Measurements from ENCODE around the gene NPHP4. TPM values are rescaled to one million over a fixed set of nuclear protein-coding genes. Genes with fewer than 3 reads are reported as not detected.
A peak's percentile ranks its signal among the peaks of the same experiment; 100 is the strongest.

NPHP4 gene
- total RNA-seq, 1 donor from 2014 or later: 3.7 TPM

- H3K4me3 ChIP-seq: no peak overlapping the region
- H3K27ac ChIP-seq (replicated peaks): no peak overlapping the region
- no peaks in the 10 kb centered on the region for H3K36me3 ChIP-seq
- TF ChIP-seq CTCF (IDR thresholded peaks at IDR 0.05; ENCODE audit: borderline replicate concordance): no peak
- no peaks in the 10 kb centered on the region for H3K9me3 ChIP-seq (replicated peaks)
- H3K4me1 ChIP-seq: peaks cover 30% of the 10 kb centered on the region
- no peak for DNase-seq
- H3K27me3 ChIP-seq (ENCODE audit: low read depth): no peaks in the 10 kb centered on the region
- intact Hi-C loops (cut with micrococcal nuclease): no loop called here
These were observed 5.1 kb upstream of the NPHP4 start for GRCh38 chr1:5997316-5997715.

DNA sequence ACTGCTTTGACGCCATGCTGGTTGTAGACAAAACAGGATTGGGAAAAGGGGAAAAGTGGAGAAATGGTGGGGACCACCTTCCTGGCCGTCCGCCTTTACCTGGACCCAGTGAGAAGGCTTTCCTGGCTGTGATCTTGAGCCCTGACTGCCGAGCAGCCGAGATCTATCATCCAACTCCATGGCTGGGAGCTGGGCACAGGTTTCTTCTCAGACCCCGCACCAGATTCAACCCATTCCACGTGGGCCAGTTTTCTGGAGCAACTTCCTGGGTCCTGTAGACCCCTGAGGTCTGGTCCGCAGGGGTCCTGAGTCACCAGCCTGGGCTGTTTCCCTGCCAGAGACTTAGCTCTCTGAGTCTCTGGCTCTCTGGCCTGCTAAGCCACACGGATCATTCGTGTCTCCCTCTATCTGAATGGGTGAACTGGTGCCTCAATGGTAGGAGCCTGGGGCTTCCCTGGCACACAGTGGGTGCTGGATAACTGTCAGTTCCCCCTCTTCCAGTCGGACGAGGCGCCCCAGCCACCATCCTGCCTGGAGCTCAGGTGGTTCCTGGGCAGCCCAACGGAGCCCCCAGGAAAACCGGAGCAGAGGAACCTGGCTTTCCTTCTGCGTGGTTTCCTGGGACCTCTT lies 4.5 kb upstream of the NPHP4 start:
- intact Hi-C loops (cut with micrococcal nuclease): no loop called here
- no peak overlapping the region for H3K27ac ChIP-seq (replicated peaks)
- no peaks in the 10 kb centered on the region for H3K9me3 ChIP-seq (replicated peaks)
- no peaks in the 10 kb centered on the region for H3K36me3 ChIP-seq
- H3K4me3 ChIP-seq: no peak overlapping the region
- peak; percentile 4 for DNase-seq
- no peak for TF ChIP-seq CTCF (IDR thresholded peaks at IDR 0.05; ENCODE audit: borderline replicate concordance)
- no peaks in the 10 kb centered on the region for H3K27me3 ChIP-seq (ENCODE audit: low read depth)
- H3K4me1 ChIP-seq: peaks cover 29% of the 10 kb centered on the region

- Histone ChIP-seq H3K36me3 (no peaks in the 10 kb centered on the region), H3K4me1 (peaks cover 32% of the 10 kb centered on the region), H3K27me3 (ENCODE audit: low read depth) (no peaks in the 10 kb centered on the region), H3K27ac (replicated peaks) (no peak overlapping the region), H3K4me3 (no peak overlapping the region), H3K9me3 (replicated peaks) (no peaks in the 10 kb centered on the region)
- peak; percentile 6 for DNase-seq
- no peak for TF ChIP-seq CTCF (IDR thresholded peaks at IDR 0.05; ENCODE audit: borderline replicate concordance)
- intact Hi-C loops (cut with micrococcal nuclease): no loop called here
These were observed 3.8 kb upstream of the NPHP4 start for GRCh38 chr1:5995871-5996630.

DNA sequence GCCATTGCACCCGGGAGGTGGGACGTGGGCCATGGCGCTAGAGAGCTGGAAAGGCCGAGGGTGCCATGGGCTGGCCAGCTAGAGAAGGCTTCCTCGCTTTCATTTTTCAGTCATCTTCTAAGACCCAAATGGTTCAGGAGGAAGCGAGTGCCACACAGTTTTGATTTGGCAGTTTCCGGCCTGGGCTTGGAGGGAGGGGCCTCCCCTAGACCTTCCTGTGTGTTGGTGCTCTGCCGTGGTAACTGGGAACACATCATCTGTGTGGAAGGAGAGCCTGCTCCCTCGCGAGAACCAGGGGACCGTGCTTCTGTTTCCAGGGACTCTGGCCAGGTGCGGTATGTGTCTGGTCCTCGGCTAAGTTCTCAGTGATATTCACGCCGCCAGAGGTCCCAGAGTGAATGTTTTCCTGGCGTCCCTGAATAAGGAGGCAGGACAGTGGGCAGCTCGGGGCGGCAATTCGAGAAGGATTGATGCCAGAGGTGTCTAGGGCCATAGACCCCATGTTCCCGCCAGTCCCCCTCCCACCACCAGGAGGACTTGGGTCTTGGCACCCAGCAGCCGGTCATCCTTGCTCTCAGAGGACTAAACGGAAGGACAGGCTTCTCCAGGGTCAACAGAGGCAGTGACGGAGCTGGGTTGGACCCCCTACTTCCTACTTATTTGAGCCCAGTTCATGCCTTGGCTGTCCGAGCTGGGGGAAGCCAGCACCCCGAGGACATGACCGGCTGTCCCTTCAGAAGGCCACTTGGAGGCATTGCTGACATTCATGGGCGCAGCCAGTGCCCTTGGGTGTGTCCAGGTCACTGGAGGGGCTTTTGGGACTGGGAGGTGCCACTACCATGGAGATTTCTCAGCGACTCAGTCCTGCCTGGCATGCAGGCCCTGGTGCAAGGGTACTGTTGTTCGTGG lies 2.7 kb upstream of the NPHP4 start:
- DNase-seq: peak; percentile 18
- Histone ChIP-seq H3K4me1 (peaks cover 37% of the 10 kb centered on the region), H3K9me3 (replicated peaks) (no peaks in the 10 kb centered on the region), H3K27me3 (ENCODE audit: low read depth) (no peaks in the 10 kb centered on the region), H3K27ac (replicated peaks) (no peak overlapping the region), H3K36me3 (no peaks in the 10 kb centered on the region), H3K4me3 (no peak overlapping the region)
- no peak for TF ChIP-seq CTCF (IDR thresholded peaks at IDR 0.05; ENCODE audit: borderline replicate concordance)
- intact Hi-C loops (cut with micrococcal nuclease): no loop called here

Measured in left ventricle myocardium inferior (tissue), 1 donor.